Stimulated activated CD8-positive, alpha-beta memory T cell treated with anti-CD3 and anti-CD28 coated beads, Interleukin-7, amount 100 ng/mL, for 48 hours (primary cell): ENCODE measurements around the gene TSPYL2.

Experiments
- DNase-seq, 2 donors: peaks; one replicate each; pipeline ENCODE4 v3.0.0-alpha.2; 2020; ENCODE audit warnings: low read depth in 1 of 2; ENCODE audit errors: extremely low read depth in 1 of 2

TSPYL2 gene

GRCh38 chrX:53122013-53122412, 39.8 kb downstream of the TSPYL2 start:
- DNase-seq: no peak

GRCh38 chrX:53125506-53125905, 43.3 kb downstream of the TSPYL2 start:
- DNase-seq: no peak

- no peak for DNase-seq
Measured at GRCh38 chrX:53126377-53126776, 44.2 kb downstream of the TSPYL2 start.

DNA sequence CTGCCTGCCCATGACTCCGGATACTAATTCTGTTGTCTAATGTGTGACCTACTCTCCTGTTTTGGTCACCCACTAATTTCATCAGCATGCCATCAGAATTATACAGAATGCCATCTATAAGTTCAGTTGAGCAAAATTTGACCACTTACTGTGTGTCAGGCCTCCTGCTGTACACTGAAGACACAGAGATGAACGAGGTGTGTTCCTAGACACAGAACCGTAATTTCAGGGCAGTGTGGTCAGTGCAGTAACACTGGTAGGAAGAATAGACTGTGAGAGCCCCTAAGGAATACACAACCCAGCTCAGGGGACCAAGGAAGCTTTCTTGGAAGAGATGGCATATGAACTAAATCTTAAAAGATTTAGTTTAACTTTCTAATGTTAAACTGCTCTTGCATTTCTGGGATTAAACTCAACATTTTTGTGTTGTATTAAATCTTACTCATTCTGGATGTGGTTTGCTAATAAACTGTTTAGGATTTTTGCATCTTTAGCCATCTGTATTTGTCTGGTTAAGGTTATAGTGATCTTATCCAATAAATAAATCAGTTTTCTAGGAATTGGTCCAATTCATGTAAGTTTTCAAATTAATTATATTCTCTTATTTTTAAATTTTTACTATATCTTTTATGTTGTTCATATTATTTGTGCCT, 46.1 kb downstream of the TSPYL2 start:
- no peak for DNase-seq

GRCh38 chrX:53133400-53133799, 51.2 kb downstream of the TSPYL2 start:
- DNase-seq: no peak

- DNase-seq: no peak
Measured at GRCh38 chrX:53135581-53135980, 53.4 kb downstream of the TSPYL2 start.
